ENCODE data around the gene STK32B.

GRCh38 chr4:5470318-5471198 lies 419.3 kb downstream of the STK32B start:
- TF ChIP-seq EZH2phosphoT487 (IDR thresholded peaks at IDR 0.05; ENCODE audit: borderline replicate concordance, low read depth) (no peak), POLR2AphosphoS5 (IDR thresholded peaks at IDR 0.05; ENCODE audit: low read depth, low read length) (no peak), EP300 (IDR thresholded peaks at IDR 0.05; ENCODE audit: borderline replicate concordance in 1 of 2, low read depth in 1 of 2, low read length in 1 of 2) (no peak), CTCF (IDR thresholded peaks at IDR 0.05) (no peak), SMC3 (IDR thresholded peaks at IDR 0.05; ENCODE audit: low read depth, low read length) (no peak), USF2 (IDR thresholded peaks at IDR 0.05; ENCODE audit: borderline replicate concordance, low read depth, low read length) (no peak), YY1 (IDR thresholded peaks at IDR 0.05; ENCODE audit: low read depth) (no peak), MAX (IDR thresholded peaks at IDR 0.05; ENCODE audit: low read depth) (no peak)

All from SK-N-SH (cell line).